Stomach (tissue), 19 donors: ENCODE data around the gene SUCLG2. TPM values are rescaled to one million over a fixed set of nuclear protein-coding genes. Genes with fewer than 3 reads are reported as not detected.

Experiments used
- DNase-seq, 2 donors: peaks; one replicate each; pipeline versions ENCODE4 v3.0.0 to v3.0.0-alpha.2; 2013 to 2019
- H3K27ac ChIP-seq, 5 donors: fragments of 200-600 bp in 4 of 5; sonication (generic) in 4 of 5; one replicate each; pipeline ENCODE4 v1.5.1; 2013 to 2019; ENCODE audit warnings: mild to moderate bottlenecking in 1 of 5, moderate library complexity in 1 of 5
- H3K27me3 ChIP-seq, 3 donors: fragments of 200-600 bp; sonication (generic); one replicate each; pipeline ENCODE4 v1.5.1; 2017 to 2019; ENCODE audit warnings: mixed run types in 1 of 3
- H3K36me3 ChIP-seq, 4 donors: fragments of 200-600 bp; sonication (generic); 1 replicate in 3 of 4; 2 replicates in 1 of 4; pipeline ENCODE4 v1.5.1; 2016 to 2019
- H3K4me1 ChIP-seq, 4 donors: fragments of 200-600 bp; sonication (generic); one replicate each; pipeline ENCODE4 v1.5.1; 2016 to 2019
- H3K4me3 ChIP-seq, 4 donors: fragments of 200-600 bp; sonication (generic) in 3 of 4; one replicate each; pipeline ENCODE4 v1.5.1; 2016 to 2019; ENCODE audit warnings: mild to moderate bottlenecking in 1 of 4
- H3K9me3 ChIP-seq, 4 donors: fragments of 200-600 bp; sonication (generic); one replicate each; pipeline ENCODE4 v1.5.1; 2016 to 2019
- CTCF ChIP-seq, 7 experiments: fragments of 450-650 bp in 4 of 7; fragments of 200-600 bp in 3 of 7; sonication (generic) in 3 of 7; IDR thresholded peaks; one replicate each; pipeline ENCODE4 v1.5.1; 2016 to 2019; ENCODE audit warnings: antibody characterized with exemption in 7 of 7, control low read depth in 2 of 7, mild to moderate bottlenecking in 1 of 7
- EP300 ChIP-seq: sonication (generic); formaldehyde crosslinking; IDR thresholded peaks from one replicate; pipeline ENCODE4 v1.6.1; 2017; ENCODE audit warnings: antibody characterized with exemption
- POLR2A ChIP-seq, 4 donors: fragments of 450-650 bp; IDR thresholded peaks; one replicate each; pipeline ENCODE4 v1.6.1; 2016; ENCODE audit warnings: antibody characterized with exemption in 4 of 4, control low read depth in 2 of 4, mild to moderate bottlenecking in 1 of 4, moderate library complexity in 1 of 4
- POLR2AphosphoS5 ChIP-seq, 3 donors: sonication (generic); formaldehyde crosslinking; IDR thresholded peaks; one replicate each; pipeline ENCODE4 v1.6.1; 2016; ENCODE audit warnings: antibody characterized with exemption in 3 of 3
- WGBS, 5 donors: extraction: QIAGEN DNeasy Blood & Tissue Kit in 3 of 5; methylation state at CpG; one replicate each; pipeline versions ENCODE4 v1.1.5 to v1.1.7; 2013 to 2018; 5-methylcytosine and 5-hydroxymethylcytosine counted together
- intact Hi-C: fragments of 100-400 bp; cut with DNase I; formaldehyde crosslinking; loops from one replicate; pipeline ENCODE4 v1.15.1; 2023; ENCODE audit warnings: low total_unique reads
- long read RNA-seq, 10 donors: transcript quantifications; one replicate each; lab custom pipeline, GENCODE V29; 2026
- polyA plus RNA-seq, 3 donors: library from polyadenylated mRNA; stranded (reverse); fragments of 200-250 nt; gene quantifications; one replicate each; pipeline ENCODE4 v1.2.3, GENCODE V29; 2013
- total RNA-seq, 5 donors: library from RNA; depleted of rRNA; stranded (reverse); fragments of >200 nt; gene quantifications; one replicate each; pipeline versions ENCODE4 v1.1.0 to v1.2.3, GENCODE V29; 2014 to 2016
- donor health status: healthy with polysubstance abuse.
- donor health status: Bipolar disorder and iron deficiency.
- donor health status: healthy.

SUCLG2 gene
- total RNA-seq (100 to 1,000 TPM in 2 of 5 donors, 10 to 100 TPM in 3; 30.9 to 174 (median 74.5) TPM), polyA plus RNA-seq (100 to 1,000 TPM in 1 of 3 donors, 10 to 100 TPM in 2; 53.7 to 115 (median 75.3) TPM)
- long read RNA-seq, donor 1, transcript SUCLG2-201 (11 exons, 2,352 nt) = major isoform, 17 of 25 reads
- long read RNA-seq, donor 1, partial matches to known transcripts = 8 of 25 reads
- long read RNA-seq, donor 1, other reads (novel, unspliced or antisense) = 0 of 25 reads
- long read RNA-seq, donor 2, transcript SUCLG2-201 (11 exons, 2,352 nt) = major isoform, 14 of 22 reads
- long read RNA-seq, donor 2, partial matches to known transcripts = 8 of 22 reads
- long read RNA-seq, donor 2, other reads (novel, unspliced or antisense) = 0 of 22 reads
- long read RNA-seq, donor 3, transcript SUCLG2-201 (11 exons, 2,352 nt) = major isoform, 17 of 64 reads
- long read RNA-seq, donor 3, partial matches to known transcripts = 47 of 64 reads
- long read RNA-seq, donor 3, other reads (novel, unspliced or antisense) = 0 of 64 reads
- long read RNA-seq, donor 4, partial matches to known transcripts = 0 of 4 reads
- long read RNA-seq, donor 4, other reads (novel, unspliced or antisense) = 0 of 4 reads
- long read RNA-seq, donor 5, transcript SUCLG2-201 (11 exons, 2,352 nt) = major isoform, 18 of 34 reads
- long read RNA-seq, donor 5, partial matches to known transcripts = 15 of 34 reads
- long read RNA-seq, donor 5, other reads (novel, unspliced or antisense) = 0 of 34 reads
- long read RNA-seq, donor 6 = 0 reads
- long read RNA-seq, donor 7, transcript SUCLG2-201 (11 exons, 2,352 nt) = major isoform, 14 of 22 reads
- long read RNA-seq, donor 7, partial matches to known transcripts = 8 of 22 reads
- long read RNA-seq, donor 7, other reads (novel, unspliced or antisense) = 0 of 22 reads
- long read RNA-seq, donor 8, transcript SUCLG2-201 (11 exons, 2,352 nt) = major isoform, 34 of 54 reads
- long read RNA-seq, donor 8, partial matches to known transcripts = 20 of 54 reads
- long read RNA-seq, donor 8, other reads (novel, unspliced or antisense) = 0 of 54 reads
- long read RNA-seq, donor 9, transcript SUCLG2-201 (11 exons, 2,352 nt) = major isoform, 15 of 25 reads
- long read RNA-seq, donor 9, partial matches to known transcripts = 10 of 25 reads
- long read RNA-seq, donor 9, other reads (novel, unspliced or antisense) = 0 of 25 reads
- long read RNA-seq, donor 10, transcript SUCLG2-201 (11 exons, 2,352 nt) = major isoform, 9 of 21 reads
- long read RNA-seq, donor 10, partial matches to known transcripts = 12 of 21 reads
- long read RNA-seq, donor 10, other reads (novel, unspliced or antisense) = 0 of 21 reads

GRCh38 chr3:67654099-67654843 lies at the start of gene SUCLG2:
TSS of gene SUCLG2 (minus strand) at chr3:67654612. CDS start at chr3:67654586, 26 bp downstream.
- Histone ChIP-seq H3K36me3 (no peaks in the 10 kb centered on the region), H3K9me3 (no peaks in the 10 kb centered on the region), H3K27ac (peak within 1 kb of the TSS; percentile 89 to 99 (median 98)), H3K27me3 (no peaks in the 10 kb centered on the region), H3K4me3 (peak within 1 kb of the TSS; percentile 81 to 97 (median 89)), H3K4me1 (peaks cover 26 to 59% (median 48%) of the 10 kb centered on the region in 4 donors)
- TF ChIP-seq CTCF (IDR thresholded peaks at IDR 0.05) (no peak), EP300 (no peak), POLR2AphosphoS5 (IDR thresholded peaks at IDR 0.05) (peak in 2 of 3 donors; percentile 67 to 85), POLR2A (IDR thresholded peaks at IDR 0.05) (peak in 2 of 4 donors; percentile 6 to 67)
- intact Hi-C loops = no loop called here
- peak; percentile 93 to 96 for DNase-seq
- WGBS, 5 donors = 0 to 1% (median 1%) methylated on average over 16 to 65 of the region's 66 CpGs

DNA sequence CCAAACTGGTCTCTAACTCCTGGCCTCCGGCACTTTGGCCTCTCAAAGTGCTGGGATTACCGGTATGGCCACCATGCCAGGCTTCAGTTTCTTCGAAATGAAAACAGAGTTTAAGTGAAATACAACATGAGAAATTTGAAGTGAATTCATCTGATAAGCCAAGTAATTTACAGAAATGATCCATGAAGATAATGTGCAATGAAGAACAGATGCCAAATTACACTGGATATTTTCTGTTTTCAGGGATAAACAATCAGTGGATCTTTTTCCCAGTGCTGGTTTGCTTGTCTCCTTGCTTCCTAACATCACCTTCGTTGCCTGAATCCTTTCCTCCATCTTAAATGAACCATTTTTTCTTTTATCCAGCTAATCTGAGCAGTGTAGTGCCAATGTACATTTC lies 46.2 kb upstream of the SUCLG2 start:
- no peak for DNase-seq
- TF ChIP-seq POLR2A (IDR thresholded peaks at IDR 0.05) = no peak
- TF ChIP-seq EP300 = no peak
- no peak for TF ChIP-seq CTCF (IDR thresholded peaks at IDR 0.05)
- TF ChIP-seq POLR2AphosphoS5 (IDR thresholded peaks at IDR 0.05) = no peak
- intact Hi-C loops = no loop called here
- Histone ChIP-seq H3K4me3 (no peak overlapping the region), H3K27ac (no peak overlapping the region), H3K36me3 (no peaks in the 10 kb centered on the region), H3K9me3 (no peaks in the 10 kb centered on the region), H3K4me1 (no peaks in the 10 kb centered on the region), H3K27me3 (no peaks in the 10 kb centered on the region)
- 91 to 96% (median 93%) methylated on average over 4 of the region's 4 CpGs for WGBS, 5 donors

GRCh38 chr3:67699882-67700281 lies 45.5 kb upstream of the SUCLG2 start:
- WGBS, 5 donors = 81 to 95% (median 91%) methylated on average over 5 of the region's 5 CpGs
- no peak for DNase-seq

More at GRCh38 chr3:67699882-67700281, 45.5 kb upstream of the SUCLG2 start:
- H3K27me3 ChIP-seq = no peaks in the 10 kb centered on the region
- H3K36me3 ChIP-seq = no peaks in the 10 kb centered on the region
- no peak overlapping the region for H3K27ac ChIP-seq
- no peaks in the 10 kb centered on the region for H3K4me1 ChIP-seq
- H3K4me3 ChIP-seq = no peak overlapping the region
- no peaks in the 10 kb centered on the region for H3K9me3 ChIP-seq
- intact Hi-C loops = no loop called here
- TF ChIP-seq POLR2A (IDR thresholded peaks at IDR 0.05) (no peak), POLR2AphosphoS5 (IDR thresholded peaks at IDR 0.05) (no peak), CTCF (IDR thresholded peaks at IDR 0.05) (no peak), EP300 (no peak)
